ENCODE results near the gene CTU2.

CTU2 gene

DNA sequence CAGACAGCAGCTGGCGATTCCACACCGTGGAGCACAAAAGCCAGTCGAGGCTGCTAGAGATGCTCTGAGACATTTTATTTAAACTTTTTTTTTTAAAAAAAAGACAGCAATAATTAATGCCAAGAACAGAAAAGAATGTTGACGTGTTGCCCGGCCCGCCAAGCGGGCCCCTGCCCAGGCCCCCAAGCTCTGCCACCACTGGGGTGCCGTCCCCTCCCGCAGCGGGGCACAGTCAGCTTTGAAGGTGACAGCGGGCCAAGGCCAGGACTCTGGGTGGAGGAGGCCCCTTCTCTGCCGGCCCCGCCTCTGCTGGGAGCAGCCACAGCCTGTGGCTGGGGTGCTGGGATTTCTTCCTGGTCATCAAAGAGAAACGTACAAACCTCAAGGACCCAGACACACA is 9.9 kb upstream of the CTU2 start:
- DNase-seq (ENCODE audit: low read depth in 2 of 2, low spot score in 1 of 2) = no peak

DNA sequence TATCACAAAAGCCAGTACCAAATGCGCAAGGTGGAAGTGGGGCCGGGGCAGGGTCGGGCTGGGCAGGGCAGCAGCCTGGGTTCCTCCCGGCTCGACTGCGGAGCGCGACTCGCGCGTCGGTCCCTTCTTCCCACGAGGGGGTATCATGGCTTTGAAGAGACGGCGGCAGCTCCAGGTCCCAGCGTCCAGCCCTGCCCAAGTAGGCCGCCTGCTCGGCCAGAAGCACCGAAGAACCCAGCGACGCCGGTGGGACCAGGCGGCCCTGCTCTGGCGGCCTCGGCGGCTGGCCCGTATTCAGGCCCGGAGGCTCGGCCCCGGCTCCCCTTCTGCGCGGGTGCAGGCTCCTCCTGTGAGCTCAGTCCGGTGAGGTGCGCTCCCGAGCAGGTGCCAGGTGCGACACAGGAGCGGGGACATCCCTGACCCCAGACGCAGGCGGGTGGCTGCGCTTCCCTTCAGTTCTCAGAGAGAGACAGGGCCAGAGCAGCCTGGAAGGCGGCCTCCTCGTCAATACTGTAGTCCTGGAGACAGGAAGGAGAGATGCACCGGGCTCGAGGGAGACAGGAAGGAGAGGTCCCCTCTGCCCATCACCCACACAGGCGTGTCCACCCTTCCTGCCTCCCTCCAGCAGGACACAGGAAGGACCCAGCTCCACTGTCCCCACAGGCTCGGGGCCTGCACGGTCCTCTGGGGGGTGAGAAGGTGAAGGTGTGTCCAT is 9.0 kb upstream of the CTU2 start:
- DNase-seq (ENCODE audit: low read depth in 2 of 2, low spot score in 1 of 2) = no peak

DNA sequence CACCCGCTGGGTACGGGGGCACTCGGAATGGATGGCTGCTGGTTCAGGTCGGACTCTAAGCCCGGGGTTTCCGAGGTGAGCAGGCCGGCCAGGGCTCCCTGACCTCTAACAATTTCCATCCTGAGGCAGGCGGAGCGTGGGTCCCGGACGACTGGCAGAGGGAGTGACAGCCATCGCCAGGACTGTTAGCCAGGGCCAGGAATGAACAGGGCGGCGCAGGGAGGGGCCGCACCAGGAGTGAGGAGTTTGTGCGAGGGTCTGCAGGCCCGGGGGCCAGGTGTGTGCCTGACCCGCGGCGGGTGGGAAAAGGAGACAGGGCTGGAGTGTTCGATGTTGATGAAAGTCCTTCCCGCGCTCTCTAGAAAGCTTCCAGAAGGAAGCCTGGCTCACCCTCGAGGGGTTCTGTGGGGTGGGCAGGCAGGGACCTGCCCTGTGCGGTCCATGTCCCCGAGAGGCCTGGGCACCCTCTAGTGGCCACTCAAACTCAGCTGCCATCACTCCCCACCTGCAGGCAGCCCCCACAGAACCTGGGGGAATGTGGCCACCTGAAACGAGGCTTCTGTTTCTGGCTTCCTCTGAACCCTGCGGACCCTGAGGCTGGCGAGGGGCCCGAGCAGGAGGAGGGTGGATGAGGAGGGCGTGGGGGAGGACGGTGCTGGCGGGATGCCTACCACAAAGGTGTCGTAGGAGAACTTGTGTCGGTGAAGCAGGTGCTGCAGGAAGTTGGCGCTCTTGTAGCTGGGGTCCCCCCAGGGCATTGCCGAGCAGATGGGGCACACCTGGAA is 8.3 kb upstream of the CTU2 start:
- no peak for DNase-seq (ENCODE audit: low read depth in 2 of 2, low spot score in 1 of 2)

DNA sequence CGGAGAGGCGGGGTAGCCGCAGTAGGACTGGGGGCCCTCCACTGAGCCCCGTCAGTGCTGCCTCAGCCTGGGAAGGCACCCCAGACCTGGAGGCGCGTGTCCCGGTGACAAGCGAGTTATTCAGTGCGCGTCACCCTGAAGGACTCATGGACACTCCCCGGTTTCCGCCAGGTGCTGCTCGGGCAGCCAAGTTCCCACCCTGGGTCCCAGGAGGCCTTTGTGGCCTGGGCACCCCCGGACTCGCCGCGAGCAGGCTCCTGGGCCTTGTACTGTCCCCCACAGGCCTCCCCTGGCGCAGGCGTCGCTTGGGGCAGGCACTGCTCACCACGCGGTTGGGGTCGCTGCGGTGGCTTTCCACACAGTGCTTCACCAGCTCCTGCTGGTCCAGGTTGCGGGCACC is 7.7 kb upstream of the CTU2 start:
- DNase-seq (ENCODE audit: low read depth in 2 of 2, low spot score in 1 of 2) = no peak

DNA sequence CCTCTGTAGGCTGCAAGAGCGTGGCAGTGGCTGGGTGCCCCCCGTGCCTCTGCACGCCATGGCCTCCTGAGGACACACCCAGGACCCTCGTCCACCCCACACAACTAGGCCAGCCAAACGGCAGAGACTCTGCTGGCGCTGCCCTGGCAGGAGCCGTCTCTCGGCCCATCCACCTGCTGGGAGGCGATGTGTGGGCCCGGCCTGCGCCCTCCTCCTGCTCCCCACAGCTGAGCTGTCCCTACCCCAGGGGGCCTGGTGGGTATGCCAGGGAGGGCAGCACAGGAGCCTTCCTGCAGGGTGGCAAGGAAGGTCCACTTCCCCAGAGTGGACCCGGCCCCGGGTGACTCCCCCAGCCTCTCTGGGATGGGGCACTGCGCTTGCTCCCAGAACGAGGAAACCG is 7.1 kb upstream of the CTU2 start:
- no peak for DNase-seq (ENCODE audit: low read depth in 2 of 2, low spot score in 1 of 2)

DNA sequence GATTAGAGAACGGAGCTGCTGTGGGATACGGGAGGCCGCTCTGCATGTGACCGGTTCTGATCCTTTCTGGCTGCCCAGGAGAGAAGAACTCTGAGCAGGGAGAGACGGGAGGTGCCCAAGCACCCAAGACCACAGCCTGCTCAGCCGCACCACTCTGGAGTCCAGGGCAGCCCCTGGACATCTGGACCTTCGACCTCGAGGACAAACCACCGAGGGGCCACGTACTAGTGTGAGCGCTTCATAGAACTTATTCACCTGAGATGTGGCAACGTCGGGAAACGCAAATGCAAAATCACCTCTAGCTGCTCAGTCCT is 6.0 kb upstream of the CTU2 start:
- no peak for DNase-seq (ENCODE audit: low read depth in 2 of 2, low spot score in 1 of 2)

DNA sequence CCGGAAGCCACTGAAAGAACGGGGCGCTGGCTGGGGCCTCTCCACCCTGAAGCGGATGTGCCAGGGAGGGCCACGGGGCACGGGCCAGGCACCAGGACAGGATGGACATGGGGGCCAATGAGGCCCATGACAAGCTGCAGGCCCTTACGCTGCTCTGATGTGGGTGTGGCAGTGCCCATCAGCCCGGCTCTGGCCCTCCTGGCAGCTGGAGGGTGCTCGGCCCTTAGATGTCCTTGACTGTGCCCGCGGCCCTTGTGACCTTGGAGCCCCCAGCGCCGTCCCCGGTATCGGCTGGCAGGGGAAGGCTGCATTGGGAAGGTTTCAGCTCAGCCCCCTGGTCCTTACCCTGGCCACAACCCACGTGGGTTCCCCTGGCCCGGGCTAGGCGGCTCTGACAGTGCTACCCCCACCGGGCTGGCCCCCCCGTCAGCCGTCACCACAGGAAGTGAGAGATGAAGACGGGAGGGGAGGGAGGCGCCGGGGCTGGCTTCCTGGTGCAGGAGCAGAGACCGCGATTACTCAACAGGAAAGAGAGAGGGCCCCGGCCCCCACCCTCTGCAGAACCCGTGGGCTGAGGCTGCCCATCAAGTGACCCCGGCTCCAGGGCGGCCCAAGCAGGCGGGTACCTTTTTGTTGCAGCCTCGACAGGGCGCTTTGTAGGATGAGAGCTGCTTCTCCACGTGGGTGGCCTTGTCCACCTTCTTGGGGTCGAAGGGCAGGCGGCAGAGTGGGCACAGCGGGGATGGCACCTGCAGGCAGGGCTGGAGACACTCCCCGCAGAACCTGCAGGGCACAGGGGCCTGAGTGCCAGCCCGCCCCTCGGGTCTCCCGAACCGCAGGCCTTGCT is 5.4 kb upstream of the CTU2 start:
- peak; percentile 94 for DNase-seq (ENCODE audit: low read depth in 2 of 2, low spot score in 1 of 2)

DNA sequence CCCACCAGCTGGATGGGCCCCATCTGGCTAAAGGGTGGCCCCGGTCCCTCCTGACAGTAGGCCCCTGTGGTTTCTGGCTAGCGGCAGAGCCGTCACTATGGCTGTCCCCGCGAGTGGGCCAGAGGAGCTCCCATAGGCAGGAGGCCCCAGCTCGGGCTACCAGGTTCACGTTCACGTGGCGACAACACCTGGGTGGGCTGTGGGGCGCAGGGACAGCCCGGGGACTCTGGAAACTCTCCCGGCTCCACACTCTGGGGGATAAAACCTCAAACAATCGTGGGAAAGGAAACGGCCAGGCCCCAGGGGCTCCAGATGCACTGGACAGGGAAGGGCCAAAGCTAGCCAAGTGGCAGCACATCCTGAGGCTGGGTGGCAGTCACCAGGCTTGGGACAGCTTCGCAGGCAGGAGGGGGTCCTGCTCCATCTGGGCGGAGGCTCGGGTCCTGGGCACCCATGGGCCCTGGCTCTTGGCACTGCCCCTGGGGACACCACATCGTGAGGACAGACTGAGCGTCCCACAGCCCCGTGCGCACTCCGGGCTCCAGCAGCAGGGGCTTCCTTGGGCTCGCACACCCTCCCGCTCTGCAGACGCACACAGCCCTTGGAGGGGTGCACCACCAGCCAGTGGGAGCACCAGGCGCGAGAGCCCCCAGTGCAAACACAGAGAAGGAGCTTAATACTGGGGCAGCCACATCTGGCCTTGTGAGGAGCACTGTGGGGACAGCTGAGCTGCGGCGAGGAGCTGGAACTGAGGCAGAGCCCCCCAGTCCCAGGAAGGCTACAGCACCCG is 4.5 kb upstream of the CTU2 start:
- no peak for DNase-seq (ENCODE audit: low read depth in 2 of 2, low spot score in 1 of 2)

DNA sequence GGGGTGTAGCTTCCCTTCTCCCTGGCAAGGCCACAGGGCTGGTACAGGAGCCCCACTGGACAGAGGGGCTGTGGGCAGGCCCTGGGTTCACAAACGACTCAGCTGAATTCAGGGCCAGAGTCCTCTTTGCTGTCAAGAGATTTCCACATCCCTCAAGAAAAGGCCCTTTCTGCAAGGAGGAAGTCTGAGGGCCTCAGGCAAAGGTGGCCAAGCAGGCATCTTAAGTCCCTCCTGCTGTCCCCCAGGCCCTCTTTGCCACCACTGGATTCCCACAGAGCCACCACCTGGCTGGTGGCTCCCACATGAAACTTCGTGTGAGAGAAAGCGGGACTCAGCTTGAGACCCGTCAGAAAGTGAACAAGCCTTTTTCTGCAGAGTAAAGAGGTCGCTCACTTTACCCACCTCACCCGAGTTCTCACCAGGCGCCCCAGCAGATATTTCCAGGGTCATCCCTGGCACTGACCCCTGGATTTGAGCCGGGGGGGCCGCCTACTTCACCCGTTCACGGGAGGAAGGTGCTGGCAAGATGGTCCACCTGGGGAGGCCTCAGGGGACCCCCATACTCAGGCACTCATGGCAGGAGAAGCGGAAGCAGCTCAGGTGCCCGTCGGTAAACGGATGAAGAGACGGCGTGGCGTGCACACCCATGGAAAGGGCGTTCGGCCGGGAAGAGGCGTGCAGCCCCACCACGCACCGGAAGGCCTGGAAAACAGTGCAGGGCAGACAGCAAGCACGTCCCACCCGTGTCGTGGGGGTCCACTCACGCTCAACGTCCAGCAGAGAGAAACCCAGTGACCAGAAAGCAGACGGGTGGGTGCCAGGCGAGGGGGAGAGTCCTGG is 3.7 kb upstream of the CTU2 start:
- no peak for DNase-seq (ENCODE audit: low read depth in 2 of 2, low spot score in 1 of 2)

DNA sequence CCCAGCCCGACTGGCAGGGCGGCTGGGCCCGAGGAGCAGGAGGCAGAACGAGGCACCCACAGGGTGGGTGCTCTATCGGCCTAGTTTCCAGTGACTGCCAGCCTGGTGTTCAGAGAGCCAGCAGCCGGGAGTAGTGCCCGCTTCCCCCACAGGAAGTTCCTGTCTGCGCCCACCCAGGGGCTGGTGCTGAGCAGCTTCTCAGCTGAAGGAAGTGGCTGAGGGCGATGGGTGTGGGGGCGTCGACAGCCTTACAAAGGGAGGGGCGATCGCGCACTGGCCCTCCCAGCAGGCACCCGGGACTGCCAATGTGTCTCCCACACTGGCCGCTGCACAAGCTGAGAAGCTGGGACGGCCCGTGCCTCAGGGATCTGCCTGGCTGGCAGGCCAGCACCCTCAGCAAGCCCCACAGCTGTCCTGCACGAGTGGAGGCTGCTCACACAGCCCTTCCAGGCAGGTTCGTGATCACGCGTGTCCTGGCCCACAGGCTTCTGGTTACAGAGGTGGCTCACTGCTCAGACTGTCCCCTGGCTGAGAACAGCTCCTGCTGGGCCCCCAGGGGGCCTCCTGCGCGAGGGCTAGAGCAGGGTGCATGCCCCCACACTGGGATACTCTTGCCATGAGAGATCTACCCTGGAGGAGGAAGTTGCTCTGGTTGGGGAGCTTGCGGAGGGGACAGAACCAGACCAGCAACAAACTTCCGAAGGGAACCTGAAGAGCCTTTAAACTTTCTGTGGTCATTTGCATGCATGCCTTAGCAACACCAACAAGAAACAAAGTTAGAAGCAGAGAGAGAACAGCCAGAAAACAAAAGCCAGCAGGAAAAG is 2.6 kb upstream of the CTU2 start:
- DNase-seq (ENCODE audit: low read depth in 2 of 2, low spot score in 1 of 2) = peak; percentile 39 to 54

DNA sequence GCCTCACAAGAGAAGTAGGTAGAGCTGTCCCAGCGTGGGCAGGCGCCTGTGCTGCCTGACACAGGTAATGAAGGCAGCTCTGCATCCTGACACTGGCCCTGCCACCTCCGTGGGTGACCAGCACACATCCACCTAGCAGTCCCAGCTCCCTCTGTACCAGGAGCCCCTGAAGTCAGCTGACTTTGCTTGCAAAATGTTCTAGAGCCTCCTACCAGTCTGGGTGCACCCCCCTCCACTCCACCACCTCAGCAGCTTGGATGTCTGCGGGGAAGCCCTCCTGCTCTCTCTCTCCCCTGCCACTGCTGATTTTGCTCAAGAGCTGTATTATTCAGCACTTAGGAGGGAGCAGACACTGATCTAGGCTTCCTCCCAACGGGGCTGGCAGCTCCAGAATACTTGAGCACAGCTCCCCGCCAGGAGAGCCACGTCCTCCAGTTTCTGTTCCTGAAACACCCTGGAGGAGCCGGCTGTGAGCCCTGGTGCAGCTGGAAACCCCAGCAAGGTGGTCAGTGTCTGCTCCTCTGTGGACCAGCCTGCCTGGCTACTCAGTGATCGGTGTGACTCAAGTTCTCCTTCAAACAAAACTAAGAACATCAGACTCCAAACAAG is 1.1 kb upstream of the CTU2 start:
- no peak for DNase-seq (ENCODE audit: low read depth in 2 of 2, low spot score in 1 of 2)

DNA sequence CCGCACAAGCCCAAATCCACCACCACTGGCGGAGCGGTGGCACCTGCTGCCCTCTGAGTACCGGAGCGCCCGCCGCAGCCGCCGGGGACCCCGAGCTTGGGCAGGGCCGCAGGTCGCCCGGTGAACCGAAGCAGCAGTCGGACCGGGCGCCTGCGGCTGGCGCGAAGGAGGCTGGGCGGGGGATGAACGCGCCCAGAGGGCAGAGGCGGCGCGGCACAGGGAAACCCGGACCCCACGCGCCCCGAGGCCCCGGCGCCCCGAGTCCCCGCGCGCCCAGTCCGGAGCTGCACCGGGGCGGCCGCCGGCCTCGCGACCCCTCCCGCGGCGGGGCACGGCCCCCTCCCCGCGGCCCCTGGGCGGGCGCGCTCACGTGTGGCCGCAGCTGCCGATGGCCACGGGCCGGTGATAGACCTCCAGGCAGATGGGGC is 488 bp upstream of the CTU2 start:
- DNase-seq (ENCODE audit: low read depth in 2 of 2, low spot score in 1 of 2) = no peak

DNA sequence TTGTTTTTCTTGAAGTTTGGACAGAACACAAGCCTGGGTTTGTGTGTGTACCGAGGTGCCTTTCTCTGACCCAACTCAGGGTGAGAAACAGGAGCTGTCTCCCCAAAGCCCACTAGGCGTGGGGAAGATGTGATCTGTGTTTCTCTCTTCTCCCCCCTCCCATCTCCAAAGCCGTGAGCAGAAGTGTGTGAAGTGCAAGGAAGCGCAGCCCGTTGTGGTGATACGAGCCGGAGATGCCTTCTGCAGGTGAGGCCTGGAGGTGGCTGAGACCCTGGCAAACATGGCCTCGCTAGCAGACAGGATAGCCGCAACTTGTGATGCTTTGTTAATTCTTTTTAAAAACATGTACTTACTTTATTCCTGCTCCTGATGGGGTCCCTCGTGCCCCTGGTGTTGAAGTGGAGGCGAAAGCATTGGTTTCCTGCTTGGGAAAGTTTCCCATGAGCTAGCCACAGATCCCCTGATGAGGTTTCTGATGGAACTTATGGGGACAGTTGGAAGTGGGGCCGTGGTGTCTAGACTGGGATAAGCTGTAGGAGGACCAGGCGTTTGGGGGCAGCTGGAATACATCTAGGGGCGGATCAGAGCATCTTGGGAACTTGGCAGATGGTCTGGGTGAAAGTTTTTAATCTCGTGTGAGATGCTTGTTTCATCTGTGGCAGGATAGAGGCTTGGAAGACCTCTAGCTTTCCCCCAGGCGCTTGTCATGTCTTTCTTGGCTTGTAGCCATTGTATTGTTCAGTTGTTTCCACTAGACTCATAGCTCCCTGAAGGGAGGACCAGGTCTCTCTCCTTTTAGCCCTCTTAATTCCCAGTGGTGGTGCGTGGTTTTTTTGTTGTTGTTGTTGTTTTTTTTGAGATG is 893 bp downstream of the CTU2 start:
- DNase-seq (ENCODE audit: low read depth in 2 of 2, low spot score in 1 of 2) = no peak

DNA sequence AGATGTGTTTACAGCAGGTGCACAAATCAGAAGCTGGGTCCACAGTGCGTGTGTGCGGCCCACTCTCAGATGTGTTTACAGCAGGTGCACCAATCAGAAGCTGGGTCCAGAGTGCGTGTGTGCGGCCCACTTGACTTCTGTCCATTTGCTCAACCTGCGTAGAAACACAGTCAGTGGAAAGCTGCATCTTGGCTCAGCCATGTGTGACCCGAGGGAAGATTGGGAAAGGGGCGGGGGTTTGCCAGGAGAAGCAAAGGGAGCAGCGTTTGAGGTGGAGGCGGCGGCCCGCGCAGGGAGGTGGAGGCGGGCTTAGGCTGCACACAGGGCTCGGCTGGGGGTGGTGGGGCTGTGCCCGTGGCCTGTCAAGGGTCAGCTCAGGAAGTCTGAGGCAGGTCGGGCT is 4.3 kb downstream of the CTU2 start:
- DNase-seq (ENCODE audit: low read depth in 2 of 2, low spot score in 1 of 2) = no peak

DNA sequence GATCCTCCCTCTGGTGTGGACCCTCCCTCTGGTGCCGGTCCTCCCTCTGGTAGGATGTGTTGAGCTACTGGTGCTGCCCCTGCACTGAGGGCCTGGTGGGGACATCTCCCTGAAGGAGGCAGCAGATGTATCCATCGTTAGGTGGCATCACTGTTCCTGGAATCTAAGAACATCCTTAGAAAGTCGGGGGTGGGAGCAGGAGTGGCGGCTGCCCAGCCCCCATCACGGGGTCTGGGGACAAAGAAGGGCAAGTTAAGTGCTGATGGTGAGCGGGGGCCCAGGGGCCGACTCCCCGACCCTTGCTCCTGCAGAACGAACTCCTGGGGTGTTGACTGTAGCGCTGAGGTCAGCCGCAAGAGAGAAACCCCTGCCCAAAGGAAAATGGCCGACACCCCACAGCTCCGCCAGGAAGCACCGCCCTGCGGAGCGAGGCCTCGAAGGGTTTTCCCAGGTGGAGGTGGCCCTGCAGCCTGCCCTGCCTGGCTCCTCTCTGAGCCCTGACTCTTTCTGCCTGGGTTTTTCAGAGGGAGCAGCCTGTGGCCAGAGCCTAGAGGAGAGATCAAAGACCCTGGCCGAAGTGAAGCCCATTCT is 5.5 kb downstream of the CTU2 start:
- DNase-seq (ENCODE audit: low read depth in 2 of 2, low spot score in 1 of 2) = no peak

DNA sequence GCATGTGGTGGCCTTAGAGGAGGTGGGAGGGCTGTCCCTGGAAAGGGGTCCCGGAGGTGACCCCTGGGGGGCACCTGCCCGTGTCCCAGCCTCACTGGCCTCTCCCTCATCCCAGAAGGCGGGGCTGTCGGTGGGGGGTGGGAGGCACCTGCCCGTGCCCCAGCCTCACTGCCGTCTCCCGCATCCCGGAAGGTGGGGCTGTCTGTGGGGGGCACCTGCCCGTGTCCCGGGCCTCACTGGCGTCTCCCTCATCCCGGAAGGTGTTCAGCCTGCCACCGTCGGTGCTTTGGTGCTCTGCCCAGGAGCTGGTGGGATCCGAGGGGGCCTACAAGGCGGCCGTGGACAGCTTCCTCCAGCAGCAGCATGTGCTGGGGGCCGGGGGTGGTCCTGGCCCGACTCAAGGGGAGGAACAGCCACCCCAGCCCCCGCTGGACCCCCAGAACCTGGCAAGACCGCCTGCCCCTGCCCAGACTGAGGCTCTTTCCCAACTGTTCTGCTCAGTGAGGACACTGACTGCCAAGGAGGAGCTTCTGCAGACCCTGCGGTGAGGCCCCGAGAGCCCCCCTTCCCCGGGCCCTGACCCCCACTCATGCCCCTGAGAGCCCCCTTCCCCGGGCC is 6.2 kb downstream of the CTU2 start:
- DNase-seq (ENCODE audit: low read depth in 2 of 2, low spot score in 1 of 2) = no peak

DNA sequence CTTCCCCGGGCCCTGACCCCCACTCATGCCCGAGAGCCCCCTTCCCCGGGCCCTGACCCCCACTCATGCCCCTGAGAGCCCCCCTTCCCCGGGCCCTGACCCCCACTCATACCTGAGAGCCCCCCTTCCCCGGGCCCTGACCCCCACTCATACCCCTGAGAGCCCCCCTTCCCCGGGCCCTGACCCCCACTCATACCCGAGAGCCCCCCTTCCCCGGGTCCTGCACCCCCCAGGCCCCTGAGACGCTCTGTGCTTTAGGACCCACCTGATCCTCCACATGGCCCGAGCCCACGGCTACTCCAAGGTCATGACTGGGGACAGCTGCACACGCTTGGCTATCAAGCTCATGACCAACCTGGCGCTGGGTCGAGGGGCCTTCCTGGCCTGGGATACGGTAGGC is 6.8 kb downstream of the CTU2 start:
- no peak for DNase-seq (ENCODE audit: low read depth in 2 of 2, low spot score in 1 of 2)

Data from stimulated activated CD8-positive, alpha-beta memory T cell treated with anti-CD3 and anti-CD28 coated beads, Interleukin-4, amount 100 ng/mL, for 1 hour (primary cell).